Cardiac fibroblast (primary cell): Measurements from ENCODE around the gene BBLN.

ENCODE experiments used
- DNase-seq, 2 donors: peaks; one replicate each; pipeline versions ENCODE4 v3.0.0 to v3.0.0-alpha.2; 2010; ENCODE audit warnings: low read depth in 2 of 2
- H3K4me3 ChIP-seq, 2 donors: replicated peaks in 1 of 2; 1 replicate in 1 of 2; 2 replicates in 1 of 2; pipeline ENCODE4 v1.5.1; 2011; ENCODE audit warnings: low read depth in 2 of 2, low read length in 2 of 2, mild to moderate bottlenecking in 2 of 2, moderate library complexity in 1 of 2
- CTCF ChIP-seq: IDR thresholded peaks from one replicate; pipeline ENCODE4 v1.5.1; 2011; ENCODE audit warnings: low read depth, mild to moderate bottlenecking, low read length, inconsistent platforms

The BBLN gene

GRCh38 chr9:128205296-128205944, 45.4 kb downstream of the BBLN start:
- no peak for TF ChIP-seq CTCF
- no peak for DNase-seq
- H3K4me3 ChIP-seq, result no peak overlapping the region

- no peak overlapping the region for H3K4me3 ChIP-seq
- DNase-seq, result no peak
- TF ChIP-seq CTCF, result no peak
These were observed 46.4 kb downstream of the BBLN start for GRCh38 chr9:128206484-128206883.

- no peak for TF ChIP-seq CTCF
- no peak for DNase-seq
- H3K4me3 ChIP-seq, result no peak overlapping the region
These were observed 47.1 kb downstream of the BBLN start for GRCh38 chr9:128206916-128207910.

- no peak for DNase-seq
- TF ChIP-seq CTCF, result no peak
- no peak overlapping the region for H3K4me3 ChIP-seq
These were observed 48.3 kb downstream of the BBLN start for GRCh38 chr9:128208386-128208785.

- DNase-seq, result no peak
- H3K4me3 ChIP-seq, result no peak overlapping the region
- no peak for TF ChIP-seq CTCF
These were observed 49.0 kb downstream of the BBLN start for GRCh38 chr9:128208946-128209669.

- no peak for DNase-seq
- no peak overlapping the region for H3K4me3 ChIP-seq
- TF ChIP-seq CTCF, result no peak
These were observed 51.3 kb downstream of the BBLN start for GRCh38 chr9:128211186-128211980.
